Colonic mucosa (tissue), 4 donors: ENCODE measurements around the gene IFITM1. TPM values are rescaled to one million over a fixed set of nuclear protein-coding genes. Genes with fewer than 3 reads are reported as not detected.
"Not testable (repeated sequence)": the region's sequence is repeated elsewhere in the genome, so short reads cannot be mapped to it uniquely, and the experiment has no call there.

Experiments used
- DNase-seq: peaks from one replicate; pipeline ENCODE4 v3.0.0-alpha.2; 2020
- H3K27ac ChIP-seq: fragments of 200-600 bp; one replicate; pipeline ENCODE4 v1.8.0; 2021
- H3K27me3 ChIP-seq: fragments of 200-600 bp; one replicate; pipeline ENCODE4 v1.8.0; 2021
- H3K36me3 ChIP-seq: fragments of 200-600 bp; one replicate; pipeline ENCODE4 v1.8.0; 2021
- H3K4me1 ChIP-seq: fragments of 200-600 bp; one replicate; pipeline ENCODE4 v1.8.0; 2021; ENCODE audit warnings: mild to moderate bottlenecking
- H3K4me3 ChIP-seq: fragments of 200-600 bp; one replicate; pipeline ENCODE4 v1.8.0; 2021
- H3K9ac ChIP-seq, 2 donors: one replicate each; pipeline ENCODE4 v1.7.0; 2013; ENCODE audit warnings: control low read depth in 2 of 2, low read depth in 2 of 2, low read length in 2 of 2
- H3K9me3 ChIP-seq: fragments of 200-600 bp; one replicate; pipeline ENCODE4 v1.8.0; 2021
- CTCF ChIP-seq: fragments of 200-600 bp; IDR thresholded peaks from one replicate; pipeline ENCODE4 v1.8.0; 2022; ENCODE audit warnings: antibody characterized with exemption, mild to moderate bottlenecking
- intact Hi-C: fragments of 100-400 bp; cut with DNase I; formaldehyde crosslinking; loops from one replicate; pipeline ENCODE4 v1.14.1; 2022
- total RNA-seq, 2 donors: library from RNA; stranded (reverse); fragmentation: NEBNext Ultra II Directional in 1 of 2; extraction: Animal tissue kit (Norgen Biotek cat#: 25700) in 1 of 2; gene quantifications; one replicate each; pipeline ENCODE4 v1.2.1, GENCODE V29; 2021
- donor health status: healthy.
- donor health status: DM: no; HTN: no; CAD: no.
- donor health status: DM: no; HTN: no; CAD: no.

The IFITM1 gene
- total RNA-seq, 2 donors from 2014 or later = 63.3 to 101 TPM

DNA sequence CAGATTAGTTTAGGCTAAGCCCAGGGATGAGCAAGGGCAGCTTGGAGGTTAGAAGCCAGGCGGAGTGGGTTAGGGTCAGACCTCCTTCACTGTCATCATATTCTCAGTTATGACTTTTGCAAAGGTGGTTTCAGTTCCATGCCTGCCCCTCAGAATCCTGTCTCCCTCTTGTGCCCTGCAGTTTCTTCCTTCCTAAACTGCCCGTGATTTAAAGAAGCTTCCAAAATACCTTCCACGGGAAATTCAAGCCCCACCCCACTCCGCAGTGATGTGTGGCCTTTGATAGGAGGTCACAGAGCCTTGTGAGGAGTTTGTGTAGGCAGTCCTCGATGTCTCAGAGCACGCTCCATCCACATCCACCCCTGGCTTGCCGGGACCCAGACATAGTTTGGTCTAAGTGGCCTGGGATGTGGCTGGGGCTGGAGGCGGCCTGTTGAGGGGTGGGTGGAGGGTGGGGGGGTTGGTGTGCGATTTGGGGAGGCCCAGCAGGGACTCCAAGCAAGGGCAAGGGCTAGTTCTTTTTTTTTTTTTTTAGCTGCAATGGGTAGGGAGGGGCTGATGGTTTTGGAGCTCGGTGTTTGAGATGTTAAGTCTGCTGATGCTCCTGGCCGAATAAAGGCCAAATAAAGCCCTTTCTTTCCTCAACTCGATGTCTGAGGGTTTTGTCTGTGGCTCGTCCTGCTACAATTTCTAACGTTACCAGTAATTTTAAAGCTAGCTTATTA, 1.6 kb upstream of the IFITM1 start:
- no peaks in the 10 kb centered on the region for H3K9me3 ChIP-seq
- peak overlapping the region; percentile 98 for H3K27ac ChIP-seq
- intact Hi-C loops = no loop called here
- peaks cover 8% of the 10 kb centered on the region for H3K4me1 ChIP-seq
- H3K4me3 ChIP-seq = peak overlapping the region; percentile 22
- H3K9ac ChIP-seq = peak overlapping the region; percentile 35 to 56
- H3K36me3 ChIP-seq = no peaks in the 10 kb centered on the region
- H3K27me3 ChIP-seq = no peaks in the 10 kb centered on the region
- no peak for DNase-seq
- no peak for TF ChIP-seq CTCF

DNA sequence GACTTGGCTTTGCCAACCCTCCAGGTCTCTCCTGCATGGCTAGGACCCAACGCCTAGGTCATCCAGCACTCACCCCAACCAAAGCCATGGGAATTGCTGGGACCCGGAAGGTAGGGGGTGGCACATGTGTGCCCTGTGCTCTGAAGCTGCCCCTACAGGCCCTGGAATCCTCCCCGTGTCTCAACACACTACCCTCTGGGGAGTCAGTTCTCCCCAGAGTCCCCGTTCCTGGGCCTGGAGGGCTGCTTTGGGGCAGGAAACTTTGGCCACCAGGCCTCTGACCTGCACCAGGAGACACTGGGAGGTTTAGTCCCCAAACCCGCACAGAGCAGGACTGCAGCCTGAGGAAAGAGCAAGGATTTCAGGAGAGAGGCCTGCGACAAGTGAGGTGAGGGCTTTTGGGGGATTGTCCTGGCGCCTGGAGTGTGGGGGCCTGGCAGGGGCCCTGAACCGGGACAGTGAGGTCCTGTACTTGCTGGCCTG, 495 bp upstream of the IFITM1 start:
- TF ChIP-seq CTCF = no peak
- peak overlapping the region; percentile 68 to 93 for H3K9ac ChIP-seq
- intact Hi-C loops = no loop called here
- H3K36me3 ChIP-seq = no peaks in the 10 kb centered on the region
- peaks cover 8% of the 10 kb centered on the region for H3K4me1 ChIP-seq
- H3K9me3 ChIP-seq = no peaks in the 10 kb centered on the region
- H3K27me3 ChIP-seq = no peaks in the 10 kb centered on the region
- H3K4me3 ChIP-seq = peak overlapping the region; percentile 58
- peak overlapping the region; percentile 98 for H3K27ac ChIP-seq
- no peak for DNase-seq

GRCh38 chr11:314554-314875, 675 bp downstream of the IFITM1 start:
- H3K9me3 ChIP-seq, H3K36me3 ChIP-seq, H3K4me1 ChIP-seq, intact Hi-C loops, DNase-seq, H3K27me3 ChIP-seq: not testable (repeated sequence)
- peak overlapping the region; percentile 66 to 93 for H3K9ac ChIP-seq
- peak overlapping the region; percentile 98 for H3K27ac ChIP-seq
- peak overlapping the region; percentile 58 for H3K4me3 ChIP-seq

- DNase-seq = no peak
- intact Hi-C loops = no loop called here
Observed at GRCh38 chr11:315051-315481, 1.2 kb downstream of the IFITM1 start.

DNA sequence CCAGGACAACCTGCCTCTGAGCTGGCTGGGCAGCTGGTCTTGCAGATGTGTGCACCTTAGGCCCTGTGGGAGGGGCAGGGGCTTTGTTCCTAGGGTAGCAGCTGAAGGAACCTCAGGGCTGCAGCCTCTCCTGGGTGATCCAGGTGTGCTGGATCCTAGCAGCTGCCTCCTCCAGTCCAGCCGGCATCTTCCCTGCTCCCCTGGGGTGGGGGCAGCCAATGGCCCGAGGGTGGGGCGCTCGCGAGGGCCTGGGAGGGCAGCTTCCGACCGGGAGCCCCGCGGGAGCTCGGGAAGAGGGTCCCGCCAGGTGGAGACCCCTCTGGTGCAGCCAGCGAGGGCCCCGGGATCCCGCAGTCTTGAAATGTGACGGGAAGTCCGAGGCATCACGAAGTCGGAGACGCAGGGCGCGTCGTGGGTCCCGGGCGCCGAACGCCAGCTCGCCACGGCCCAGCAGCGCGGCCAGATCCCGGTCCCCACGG, 1.7 kb downstream of the IFITM1 start:
- H3K36me3 ChIP-seq = no peaks in the 10 kb centered on the region
- H3K9ac ChIP-seq = peak overlapping the region; percentile 66 to 93
- H3K4me3 ChIP-seq = peak overlapping the region; percentile 58
- intact Hi-C loops = no loop called here
- H3K27ac ChIP-seq = peak overlapping the region; percentile 98
- DNase-seq = no peak
- H3K27me3 ChIP-seq = no peaks in the 10 kb centered on the region
- peaks cover 8% of the 10 kb centered on the region for H3K4me1 ChIP-seq
- H3K9me3 ChIP-seq = no peaks in the 10 kb centered on the region
- no peak for TF ChIP-seq CTCF

More at GRCh38 chr11:315051-315481, 1.2 kb downstream of the IFITM1 start:
- Histone ChIP-seq H3K27me3 (no peaks in the 10 kb centered on the region), H3K9me3 (no peaks in the 10 kb centered on the region), H3K4me1 (peaks cover 8% of the 10 kb centered on the region), H3K4me3 (peak overlapping the region; percentile 58), H3K27ac (peak overlapping the region; percentile 98), H3K36me3 (no peaks in the 10 kb centered on the region), H3K9ac (peak overlapping the region; percentile 66 to 93)
- TF ChIP-seq CTCF = no peak
